Peyer's patch (tissue), 4 donors: Measurements from ENCODE around the gene CELF1. TPM values are rescaled to one million over a fixed set of nuclear protein-coding genes. Genes with fewer than 3 reads are reported as not detected.

Source experiments
- DNase-seq, 3 donors: peaks; one replicate each; pipeline ENCODE4 v3.0.0-alpha.2; 2017 to 2019
- H3K27ac ChIP-seq, 4 donors: fragments of 200-600 bp; sonication (generic); one replicate each; pipeline ENCODE4 v1.5.1; 2016 to 2019
- H3K27me3 ChIP-seq, 2 donors: fragments of 200-600 bp; sonication (generic); one replicate each; pipeline ENCODE4 v1.5.1; 2019
- H3K36me3 ChIP-seq, 3 donors: fragments of 200-600 bp; sonication (generic); one replicate each; pipeline ENCODE4 v1.5.1; 2016 to 2019
- H3K4me1 ChIP-seq, 4 donors: fragments of 200-600 bp; sonication (generic); one replicate each; pipeline ENCODE4 v1.5.1; 2016 to 2019
- H3K4me3 ChIP-seq, 4 donors: fragments of 200-600 bp; sonication (generic); 1 replicate in 3 of 4; 2 replicates in 1 of 4; pipeline ENCODE4 v1.5.1; 2016 to 2019; ENCODE audit warnings: mild to moderate bottlenecking in 1 of 4
- H3K9me3 ChIP-seq, 4 donors: fragments of 200-600 bp; sonication (generic); one replicate each; pipeline ENCODE4 v1.5.1; 2016 to 2019; ENCODE audit warnings: mild to moderate bottlenecking in 1 of 4
- CTCF ChIP-seq, 6 experiments: fragments of 450-650 bp in 4 of 6; fragments of 200-600 bp in 2 of 6; sonication (generic) in 1 of 6; IDR thresholded peaks; one replicate each; pipeline ENCODE4 v1.5.1; 2017 to 2019; ENCODE audit warnings: antibody characterized with exemption in 6 of 6, mild to moderate bottlenecking in 3 of 6, moderate library complexity in 1 of 6
- POLR2A ChIP-seq, 2 donors: fragments of 450-650 bp; IDR thresholded peaks; one replicate each; pipeline ENCODE4 v1.5.1; 2017; ENCODE audit warnings: antibody characterized with exemption in 2 of 2, mild to moderate bottlenecking in 2 of 2, moderate library complexity in 2 of 2
- total RNA-seq, 4 donors: library from RNA; depleted of rRNA; stranded (reverse); fragments of >200 nt; gene quantifications; one replicate each; pipeline ENCODE4 v1.1.0, GENCODE V29; 2016

Gene CELF1
- total RNA-seq, 4 donors from 2014 or later, result 90.7 to 134 (median 121) TPM

- TF ChIP-seq POLR2A (IDR thresholded peaks at IDR 0.05) (no peak), CTCF (IDR thresholded peaks at IDR 0.05) (no peak)
These were observed 36.2 kb upstream of the CELF1 start for GRCh38 chr11:47589118-47589517.

GRCh38 chr11:47587723-47588326 is 34.9 kb upstream of the CELF1 start:
- H3K27ac ChIP-seq, result no peak overlapping the region
- no peak overlapping the region for H3K4me3 ChIP-seq
- no peak for TF ChIP-seq POLR2A (IDR thresholded peaks at IDR 0.05)
- no peak for TF ChIP-seq CTCF (IDR thresholded peaks at IDR 0.05)
- peaks cover 0 to 24% (median 0%) of the 10 kb centered on the region in 3 donors for H3K36me3 ChIP-seq
- no peaks in the 10 kb centered on the region for H3K9me3 ChIP-seq
- no peaks in the 10 kb centered on the region for H3K27me3 ChIP-seq
- H3K4me1 ChIP-seq, result peaks cover 0 to 3% (median 0%) of the 10 kb centered on the region in 4 donors
- peak in 1 of 3 donors; percentile 60 for DNase-seq

More at GRCh38 chr11:47589118-47589517, 36.2 kb upstream of the CELF1 start:
- Histone ChIP-seq H3K4me3 (peak overlapping the region in 1 of 4 donors; percentile 37), H3K9me3 (no peaks in the 10 kb centered on the region), H3K27me3 (peaks cover 0 to 12% of the 10 kb centered on the region in 2 donors), H3K27ac (no peak overlapping the region), H3K4me1 (peaks cover 0 to 9% (median 4%) of the 10 kb centered on the region in 4 donors), H3K36me3 (peaks cover 0 to 11% (median 0%) of the 10 kb centered on the region in 3 donors)
- DNase-seq, result no peak

- peaks cover 0 to 30% (median 0%) of the 10 kb centered on the region in 3 donors for H3K36me3 ChIP-seq
- H3K4me3 ChIP-seq, result no peak overlapping the region
- peaks cover 0 to 3% (median 0%) of the 10 kb centered on the region in 4 donors for H3K4me1 ChIP-seq
- H3K9me3 ChIP-seq, result no peaks in the 10 kb centered on the region
- DNase-seq, result no peak
- no peak overlapping the region for H3K27ac ChIP-seq
- H3K27me3 ChIP-seq, result no peaks in the 10 kb centered on the region
- no peak for TF ChIP-seq CTCF (IDR thresholded peaks at IDR 0.05)
- no peak for TF ChIP-seq POLR2A (IDR thresholded peaks at IDR 0.05)
These were observed 34.2 kb upstream of the CELF1 start for GRCh38 chr11:47587039-47587716.

GRCh38 chr11:47586098-47586855 is 33.3 kb upstream of the CELF1 start, which contains the start of gene FAM180B:
FAM180B (plus strand) TSS chr11:47586678; CDS start chr11:47586769, 91 bp downstream.
- TF ChIP-seq POLR2A (IDR thresholded peaks at IDR 0.05) (no peak), CTCF (IDR thresholded peaks at IDR 0.05) (no peak)
- Histone ChIP-seq H3K4me3 (no peak within 1 kb of the TSS), H3K27me3 (no peaks in the 10 kb centered on the region), H3K36me3 (peaks cover 0 to 39% (median 0%) of the 10 kb centered on the region in 3 donors), H3K9me3 (no peaks in the 10 kb centered on the region), H3K27ac (no peak within 1 kb of the TSS), H3K4me1 (peaks cover 0 to 3% (median 0%) of the 10 kb centered on the region in 4 donors)
- DNase-seq, result no peak

GRCh38 chr11:47583844-47584243 is 30.9 kb upstream of the CELF1 start:
- Histone ChIP-seq H3K4me1 (peaks cover 0 to 11% (median 0%) of the 10 kb centered on the region in 4 donors), H3K27ac (no peak overlapping the region), H3K27me3 (no peaks in the 10 kb centered on the region), H3K4me3 (no peak overlapping the region), H3K9me3 (no peaks in the 10 kb centered on the region), H3K36me3 (peaks cover 0 to 51% (median 0%) of the 10 kb centered on the region in 3 donors)
- TF ChIP-seq POLR2A (IDR thresholded peaks at IDR 0.05) (no peak), CTCF (IDR thresholded peaks at IDR 0.05) (no peak)
- no peak for DNase-seq
